Endometrial microvascular endothelial cells (primary cell): Measurements from ENCODE around the gene KCNMA1. TPM values are rescaled to one million over a fixed set of nuclear protein-coding genes. Genes with fewer than 3 reads are reported as not detected.
"Not testable (repeated sequence)": the region's sequence is repeated elsewhere in the genome, so short reads cannot be mapped to it uniquely, and the experiment has no call there.

Experiments
- in situ Hi-C: cut with HindIII; loops from 2 replicates; pipeline ENCODE4 v1.10.0; 2017; ENCODE audit warnings: low sequenced_read_pairs, low pct_unique_long_range_greater_than_20kb; ENCODE audit errors: inconsistent ontology term
- total RNA-seq: library from RNA; depleted of rRNA; stranded (reverse); fragments of >200 nt; gene quantifications from one replicate; pipeline ENCODE4 v1.2.3, GENCODE V29; 2015; ENCODE audit errors: inconsistent ontology term

Gene KCNMA1
- total RNA-seq, 1 donor from 2014 or later = 0.09 TPM

DNA sequence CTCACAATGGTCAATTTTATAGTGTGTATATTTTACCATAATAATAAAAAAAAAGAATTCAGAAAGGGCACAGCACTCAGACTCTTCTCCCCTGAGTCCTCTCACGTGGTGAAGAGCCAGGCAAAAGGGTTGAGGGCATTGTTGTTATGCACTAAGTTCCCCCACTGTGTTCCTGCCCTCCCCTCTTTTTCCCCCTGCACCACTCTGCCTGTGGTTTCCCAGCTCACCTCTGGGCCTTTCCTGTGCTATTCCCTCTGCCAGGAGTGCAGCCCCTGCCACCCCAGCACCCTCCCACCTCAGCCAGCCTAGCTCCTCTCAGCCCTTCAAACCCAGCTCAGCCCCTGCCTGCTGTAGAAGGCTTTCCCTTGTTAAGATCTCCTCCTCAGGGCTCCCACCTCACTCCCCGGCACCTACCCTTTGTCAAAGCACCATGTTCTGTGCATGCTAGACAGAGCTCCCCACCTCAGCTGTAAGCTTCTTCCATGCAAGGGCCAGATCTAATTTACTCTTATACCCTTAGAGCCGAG, 108.5 kb downstream of the KCNMA1 start:
- in situ Hi-C loops = no loop called here

DNA sequence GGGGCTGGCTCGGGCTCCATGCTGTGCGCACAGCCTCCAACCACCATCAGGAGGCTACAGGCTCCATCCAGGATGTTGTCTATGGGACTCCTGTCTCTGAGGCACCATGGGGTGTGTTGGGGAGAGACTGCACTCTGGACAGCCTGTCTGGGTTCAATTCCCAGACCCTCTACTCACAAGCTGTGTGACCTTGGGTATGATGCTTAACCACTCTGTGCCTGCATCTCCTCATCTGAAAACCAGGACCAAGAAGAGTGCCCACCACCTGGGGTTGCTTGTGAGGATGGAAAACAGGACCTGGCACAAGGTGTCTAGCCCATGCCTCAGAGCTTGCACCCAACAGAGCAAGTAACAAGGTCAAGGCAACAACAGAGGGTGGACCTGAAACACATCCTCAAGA, 109.8 kb downstream of the KCNMA1 start:
- in situ Hi-C loops = no loop called here

DNA sequence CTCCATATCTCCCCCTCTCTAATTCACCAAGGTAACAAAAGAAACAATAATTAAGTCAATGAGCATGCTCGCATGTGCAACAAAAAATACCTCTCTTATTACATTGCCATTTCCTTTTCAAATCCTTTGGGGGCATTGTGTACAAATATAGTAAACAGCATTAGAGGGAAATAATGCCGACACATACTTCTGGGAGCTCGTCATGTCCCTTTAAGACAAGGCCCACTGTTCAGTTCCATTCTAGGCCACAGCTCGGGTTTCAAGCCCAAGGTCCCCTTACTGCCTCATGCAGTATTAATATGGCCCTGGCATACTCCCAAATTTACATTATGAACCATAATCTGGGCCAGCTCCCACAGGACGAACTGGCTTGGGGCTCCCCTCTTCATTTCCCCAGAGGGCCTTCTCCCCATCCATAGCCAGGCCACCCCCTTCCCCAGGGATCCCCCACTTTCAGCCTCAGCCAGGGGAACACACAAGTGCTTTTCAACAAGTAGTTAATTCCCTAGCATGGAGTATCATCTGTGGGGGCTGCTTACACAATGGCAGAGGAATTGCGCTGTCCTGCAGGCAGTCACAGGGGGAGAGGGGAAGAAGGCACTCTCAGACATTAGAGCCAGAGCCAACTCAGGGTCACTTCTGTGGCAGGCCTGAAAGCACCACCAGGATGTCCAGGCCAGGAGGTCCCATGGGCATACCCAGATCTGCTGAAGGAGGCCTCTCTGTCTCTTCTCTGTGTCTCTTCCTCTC, 110.6 kb downstream of the KCNMA1 start:
- in situ Hi-C loops = no loop called here

DNA sequence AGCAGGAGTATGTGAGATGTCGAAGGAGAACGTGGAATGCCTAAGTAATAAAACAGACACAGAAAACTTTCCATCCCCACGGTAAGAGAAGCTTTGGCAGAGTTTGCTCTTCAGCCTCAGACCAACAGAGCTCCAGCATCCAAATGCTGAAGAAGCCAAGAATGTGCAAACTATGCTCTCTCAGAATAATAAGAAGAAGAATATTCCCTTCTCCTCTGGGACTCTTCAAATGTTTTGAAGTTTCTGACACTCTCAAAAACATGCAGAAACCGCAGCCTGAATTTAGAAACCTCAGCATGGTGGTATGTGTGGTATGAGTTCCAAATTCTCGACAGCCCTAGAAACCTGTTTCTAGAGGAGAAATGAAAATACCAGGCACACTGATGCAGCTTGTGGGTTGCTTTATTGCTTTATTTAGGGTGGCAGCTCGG, 113.3 kb downstream of the KCNMA1 start:
- in situ Hi-C loops = no loop called here

DNA sequence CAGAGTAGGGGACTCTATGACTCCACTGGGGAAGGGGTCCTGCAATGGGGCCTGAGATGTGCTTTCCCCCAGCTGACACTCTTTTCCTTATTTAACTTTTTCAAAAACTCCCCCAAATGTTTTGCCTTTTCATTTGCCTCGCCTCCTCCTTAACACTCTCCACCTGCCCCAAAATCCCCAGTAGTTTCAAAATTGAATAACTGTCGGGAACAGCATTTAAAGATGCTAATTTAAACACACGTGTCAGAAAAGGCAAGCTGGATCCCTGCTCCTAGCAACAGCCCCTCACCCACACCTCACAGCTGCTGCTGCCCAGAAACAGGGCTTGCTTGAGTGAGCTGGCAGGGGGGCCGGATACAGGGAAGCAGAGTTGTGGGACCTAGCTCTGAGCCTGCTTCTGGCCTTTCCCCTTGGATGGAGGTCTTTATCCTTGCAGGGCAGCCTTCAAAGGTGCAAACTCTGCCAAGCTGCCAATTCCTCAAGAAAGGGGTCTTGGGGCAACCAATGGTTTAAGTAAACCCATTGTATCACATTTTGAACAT, 115.3 kb downstream of the KCNMA1 start:
- in situ Hi-C loops = no loop called here

DNA sequence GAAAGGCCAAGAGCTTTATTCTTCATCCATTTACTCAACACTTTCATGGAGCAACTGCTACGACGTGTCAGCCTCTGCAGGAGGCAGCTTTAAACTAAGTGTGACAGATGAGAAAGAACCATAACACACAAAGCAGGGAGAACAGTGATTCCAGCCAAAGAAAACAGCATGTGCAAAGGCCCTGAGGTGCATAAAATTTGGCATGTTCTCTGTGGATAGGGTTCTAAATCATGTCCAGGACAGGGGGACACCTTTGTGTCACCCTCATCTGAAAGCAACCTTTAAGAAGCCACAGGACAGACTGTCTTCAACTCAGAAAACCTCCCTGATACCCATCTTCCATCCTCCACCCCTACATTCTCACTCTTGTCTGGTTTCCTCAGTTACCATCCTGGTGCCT, 116.6 kb downstream of the KCNMA1 start:
- in situ Hi-C loops = no loop called here

DNA sequence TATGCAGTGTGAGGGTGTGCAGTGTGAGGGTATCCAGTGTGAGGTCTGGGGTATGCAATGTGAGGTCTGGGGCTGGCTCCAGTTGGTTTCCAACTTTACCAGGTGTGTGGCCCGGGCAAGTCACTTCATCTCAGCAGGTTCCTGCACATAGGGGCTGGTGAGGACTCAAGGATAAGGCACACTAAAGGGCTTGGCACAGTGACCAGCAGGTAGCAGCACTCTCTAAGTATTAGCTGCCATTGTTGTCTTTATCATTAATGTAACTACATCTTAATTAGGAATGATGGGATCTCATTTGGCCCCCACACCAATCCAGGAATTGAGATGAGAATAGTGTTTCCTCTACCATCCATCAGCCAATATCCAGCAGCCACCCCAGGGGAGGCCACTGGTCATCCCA, 117.3 kb downstream of the KCNMA1 start:
- in situ Hi-C loops = no loop called here

DNA sequence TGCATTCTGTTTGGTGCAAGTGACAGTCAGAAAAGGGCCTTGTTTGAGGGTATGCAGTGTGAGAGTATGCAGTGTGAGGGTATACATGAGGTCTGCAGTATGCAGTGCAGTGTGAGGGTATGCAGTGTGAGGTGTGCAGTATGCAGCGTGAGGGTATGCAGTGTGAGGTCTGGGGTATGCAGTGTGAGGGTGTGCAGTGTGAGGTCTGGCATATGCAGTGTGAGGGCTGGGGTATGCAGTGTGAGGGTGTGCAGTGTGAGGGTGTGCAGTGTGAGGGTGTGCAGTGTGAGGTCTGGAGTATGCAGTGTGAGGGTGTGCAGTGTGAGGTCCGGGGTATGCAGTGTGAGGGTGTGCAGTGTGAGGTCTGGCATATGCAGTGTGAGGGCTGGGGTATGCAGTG, 117.8 kb downstream of the KCNMA1 start:
- in situ Hi-C loops = not testable (repeated sequence)

DNA sequence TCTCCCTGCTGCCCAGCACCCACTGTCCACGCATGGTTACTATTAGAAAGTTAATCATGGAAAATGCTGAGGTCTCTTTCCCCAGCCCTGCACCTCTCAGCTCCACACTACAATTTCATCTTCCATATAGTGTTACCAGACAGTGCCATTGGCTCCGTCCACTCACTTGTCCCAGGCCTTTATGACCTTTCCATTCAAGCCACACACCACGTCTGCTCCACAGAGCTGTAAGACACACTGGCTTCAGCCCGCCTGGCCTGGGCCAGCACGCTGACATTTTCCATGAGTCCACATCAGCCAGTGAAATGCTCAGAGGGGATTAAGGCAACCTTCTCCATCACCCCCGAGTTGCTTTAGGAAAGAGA, 118.7 kb downstream of the KCNMA1 start:
- in situ Hi-C loops = no loop called here

DNA sequence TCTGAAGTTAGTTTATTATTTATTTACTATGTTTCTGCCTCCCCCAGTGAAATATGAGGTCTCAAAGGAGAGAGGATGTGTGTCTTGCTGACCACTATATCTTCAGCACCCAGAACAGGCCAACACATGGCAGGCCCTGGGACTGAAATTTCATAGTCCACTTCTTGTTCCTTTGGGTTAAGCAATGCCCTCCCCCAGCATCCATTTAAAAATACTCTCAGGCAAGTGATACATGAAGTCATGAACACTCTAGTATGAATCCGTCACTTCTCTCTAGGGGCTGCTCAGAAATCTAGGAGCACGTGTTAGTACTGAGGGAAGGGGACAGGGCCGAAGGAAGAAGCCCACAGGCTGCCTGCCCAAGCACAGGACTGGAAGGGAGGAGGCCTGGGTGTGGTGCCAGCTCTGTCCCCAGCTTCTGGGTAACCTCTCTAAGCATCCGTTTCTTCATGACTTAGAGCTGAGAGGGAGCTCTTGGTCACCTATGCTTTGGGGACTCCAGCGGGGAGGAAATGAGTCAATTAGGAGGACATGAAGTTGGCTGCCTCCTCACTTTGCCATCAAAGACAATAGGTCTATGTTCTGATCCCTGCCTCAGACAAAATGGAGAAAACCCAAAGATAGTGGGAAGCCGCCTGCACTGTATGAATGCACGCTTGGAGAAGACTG, 119.2 kb downstream of the KCNMA1 start:
- in situ Hi-C loops = no loop called here

DNA sequence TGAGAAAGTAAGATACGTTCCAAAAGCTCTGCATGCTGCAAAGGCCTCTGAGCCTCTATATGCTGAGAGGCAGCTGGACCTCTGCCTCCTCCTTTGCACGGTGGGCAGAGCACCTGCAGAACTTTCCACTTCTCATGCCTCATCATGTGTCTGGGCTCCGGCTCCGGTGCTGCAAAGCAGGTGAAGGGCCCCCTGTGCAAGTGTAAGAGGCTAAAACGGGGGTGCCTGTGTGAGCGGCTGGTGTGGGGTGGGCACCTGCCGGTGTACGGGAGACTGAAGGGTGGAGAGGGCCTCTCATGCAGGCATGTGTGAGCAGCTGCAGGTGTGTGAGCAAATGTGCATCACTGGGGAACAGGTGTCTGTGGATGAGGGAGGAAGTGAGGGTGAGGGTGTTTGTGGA, 121.0 kb downstream of the KCNMA1 start:
- in situ Hi-C loops = no loop called here

DNA sequence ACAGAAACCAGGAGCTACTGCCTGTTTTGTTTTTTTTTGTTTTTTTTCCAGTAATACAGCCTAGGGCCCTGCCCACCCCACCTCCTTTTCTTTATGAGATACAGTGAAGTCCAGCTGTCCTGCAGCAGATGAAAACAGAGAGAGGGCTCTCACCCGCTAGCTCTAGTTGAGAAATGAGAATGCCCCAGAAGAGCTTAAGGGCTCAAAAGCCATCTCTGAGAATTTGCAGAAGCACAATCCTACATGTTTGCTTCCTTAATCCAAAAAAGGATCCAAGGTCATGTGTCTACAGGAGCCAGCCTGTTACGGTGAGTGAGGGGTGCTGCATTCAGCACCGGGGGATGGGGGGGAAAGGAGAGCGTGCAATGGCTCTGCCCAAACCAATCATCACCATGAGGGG, 122.7 kb downstream of the KCNMA1 start:
- in situ Hi-C loops = no loop called here

DNA sequence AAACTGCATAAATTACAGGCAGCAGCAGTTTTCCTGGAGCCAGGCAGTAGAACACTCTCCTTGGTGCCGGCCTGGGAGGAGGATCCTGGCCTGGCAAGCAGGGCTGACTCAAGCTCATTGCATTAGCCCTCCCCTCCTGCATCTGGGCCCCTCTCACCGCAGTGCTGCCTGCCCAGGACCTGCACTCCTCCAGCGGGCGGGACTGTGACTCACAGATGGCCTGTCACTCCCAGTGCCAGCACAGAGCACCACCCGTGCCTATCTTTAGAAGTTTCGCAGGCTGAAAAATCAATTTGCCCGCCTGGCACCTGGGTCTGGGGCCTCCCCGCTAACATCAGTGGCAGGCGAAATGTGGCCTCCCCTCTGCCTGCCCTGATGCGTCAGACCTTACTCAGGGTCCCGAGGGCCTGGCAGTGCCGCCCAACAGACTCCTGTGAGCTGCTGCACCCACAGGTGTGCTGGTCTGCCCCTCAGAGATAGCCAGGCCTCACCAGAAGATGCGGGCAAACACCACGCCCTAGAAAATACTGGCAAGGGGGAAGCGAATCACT, 123.8 kb downstream of the KCNMA1 start:
- in situ Hi-C loops = no loop called here

DNA sequence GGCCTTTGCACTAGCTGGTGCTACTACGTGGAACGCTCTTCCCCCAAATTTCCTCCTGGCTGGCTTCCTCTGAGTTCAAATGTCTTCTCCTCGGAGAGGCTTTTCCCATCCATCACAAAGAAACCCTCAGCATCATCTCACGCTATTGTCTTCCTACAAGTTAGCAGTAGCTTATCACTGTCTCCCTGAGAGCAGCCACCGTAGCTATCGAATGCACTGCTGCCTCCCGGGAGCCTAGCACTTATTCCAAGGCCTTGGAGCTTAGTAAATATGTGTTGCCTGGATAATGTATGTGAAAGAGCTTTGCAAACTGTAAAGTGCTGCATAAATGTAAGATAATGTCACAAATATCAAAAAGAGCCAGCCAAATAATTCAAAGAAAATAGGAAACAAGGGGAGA, 124.4 kb downstream of the KCNMA1 start:
- in situ Hi-C loops = no loop called here

DNA sequence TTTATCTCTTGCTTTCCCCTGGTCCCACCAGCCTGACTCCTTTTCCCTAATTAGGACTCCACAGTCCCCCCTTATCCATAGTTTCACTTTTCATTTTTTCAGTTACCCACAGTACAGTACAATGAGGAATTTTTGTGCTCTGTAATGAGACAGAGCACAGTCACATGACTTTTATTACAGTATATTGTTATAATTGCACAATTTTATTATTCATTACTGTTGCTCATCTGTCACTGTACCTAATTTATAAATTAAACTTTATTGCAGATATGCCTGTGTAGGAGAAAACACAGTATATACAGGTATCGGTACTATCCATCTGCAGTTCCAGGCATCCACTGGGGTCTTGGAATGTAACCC, 125.4 kb downstream of the KCNMA1 start:
- in situ Hi-C loops = no loop called here

DNA sequence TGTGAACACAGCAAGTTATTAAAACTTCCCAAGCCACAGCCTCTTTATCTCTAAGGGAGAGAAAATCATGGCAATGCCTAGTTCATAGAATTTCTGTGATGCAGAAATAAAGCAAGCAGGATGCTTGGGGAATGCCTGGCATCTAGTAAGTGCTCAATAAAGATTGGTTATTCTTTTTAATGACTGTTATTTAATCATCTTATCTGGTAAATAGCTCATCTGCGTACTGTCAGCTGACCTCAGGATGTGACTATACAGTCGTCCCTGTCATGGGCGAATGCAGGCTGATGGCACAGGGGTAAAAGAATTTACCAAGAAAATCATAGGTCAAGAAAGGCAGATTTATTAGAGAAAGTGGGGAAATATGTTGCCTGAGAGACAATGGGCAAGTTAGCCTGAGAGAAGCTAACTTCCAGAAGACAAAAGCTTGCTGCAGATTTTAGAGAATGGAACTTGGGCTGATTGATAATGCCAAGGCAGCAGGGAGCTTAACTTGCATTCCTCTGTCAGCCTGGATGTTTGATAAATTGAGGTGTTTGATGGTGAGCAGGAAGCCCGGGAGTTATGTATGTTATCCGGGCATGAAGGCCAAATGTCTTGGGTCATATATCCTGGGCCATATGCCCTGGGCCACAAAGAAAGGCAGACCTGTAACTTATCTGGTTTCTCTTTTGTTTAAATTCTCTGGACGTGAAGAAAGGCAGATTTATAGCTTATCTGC, 126.0 kb downstream of the KCNMA1 start:
- in situ Hi-C loops = no loop called here

DNA sequence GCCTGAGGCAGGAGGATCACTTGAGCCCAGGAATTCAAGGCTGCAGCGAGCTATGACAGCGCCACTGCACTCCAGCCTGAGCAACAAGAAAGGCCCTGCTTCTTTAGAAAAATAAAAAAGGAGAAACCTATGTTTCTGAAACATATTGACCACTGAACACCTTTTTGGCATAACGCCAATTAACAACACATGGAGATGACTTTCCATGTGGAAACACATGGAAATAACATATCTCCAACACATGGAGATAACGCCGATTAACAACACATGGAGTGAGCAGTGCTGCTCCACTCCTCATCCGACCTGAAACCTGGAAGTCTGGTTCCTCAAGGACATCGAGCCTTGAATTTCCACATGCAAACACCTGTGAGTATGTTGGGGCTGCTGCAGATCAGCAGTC, 126.9 kb downstream of the KCNMA1 start:
- in situ Hi-C loops = no loop called here

DNA sequence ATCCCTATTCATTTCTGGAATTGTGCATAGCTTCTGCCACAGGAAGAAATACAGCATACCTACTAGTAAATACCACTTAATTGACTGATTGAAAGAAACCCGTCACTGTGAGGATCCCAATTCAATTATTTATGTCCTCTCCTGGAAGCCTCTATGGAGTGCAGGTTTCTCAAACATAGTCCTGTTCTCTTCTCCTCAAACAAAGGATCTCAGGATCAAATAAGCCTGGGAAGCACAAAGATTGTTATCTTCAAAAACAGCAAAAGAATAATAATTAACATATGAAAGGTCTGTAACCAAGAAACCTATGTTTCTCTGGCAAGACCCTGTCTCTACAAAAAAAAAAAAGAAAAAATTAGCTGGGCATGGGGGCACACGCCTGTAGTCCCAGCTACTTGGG, 127.3 kb downstream of the KCNMA1 start:
- in situ Hi-C loops = no loop called here

DNA sequence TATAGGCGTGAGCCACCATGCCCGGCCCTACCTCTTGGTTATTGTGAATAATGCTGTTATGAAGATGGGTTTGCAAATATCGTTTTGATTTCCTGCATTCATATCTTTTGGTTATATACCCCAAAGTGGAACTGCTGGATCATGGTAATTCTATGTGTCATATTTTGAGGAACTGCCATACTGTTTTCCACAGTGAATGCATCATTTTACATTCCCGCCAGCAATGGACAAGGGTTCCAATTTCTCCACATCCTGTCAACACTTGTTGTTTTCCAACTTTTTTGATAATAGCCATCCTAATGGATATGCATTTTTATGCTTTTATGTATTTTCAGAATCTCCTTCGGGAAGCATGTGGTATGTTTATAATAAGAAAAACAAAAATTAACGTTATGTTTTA, 128.2 kb downstream of the KCNMA1 start:
- in situ Hi-C loops = no loop called here
